Measurements from ENCODE around the gene SLC1A2.

The SLC1A2 gene

DNA sequence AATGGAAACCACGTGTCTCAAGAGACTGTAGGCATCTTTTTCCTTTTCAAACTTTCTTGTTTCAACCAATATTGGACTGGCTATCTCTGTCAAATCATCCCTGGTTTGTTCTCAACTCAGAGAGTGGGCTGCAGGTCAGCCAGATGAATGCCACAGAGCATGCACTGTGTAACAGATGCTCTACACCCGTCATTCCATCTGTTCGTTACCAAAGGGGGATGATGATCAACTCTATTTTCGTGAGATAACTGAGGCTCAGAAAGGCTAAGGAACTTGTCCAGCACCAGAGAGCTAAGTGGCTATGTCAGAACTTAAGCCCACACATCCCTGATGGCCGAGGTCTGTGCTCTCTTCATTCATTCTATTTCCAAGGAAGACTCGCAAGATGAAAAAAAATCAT, 42.1 kb downstream of the SLC1A2 start:
- FAIRE-seq = no peak

DNA sequence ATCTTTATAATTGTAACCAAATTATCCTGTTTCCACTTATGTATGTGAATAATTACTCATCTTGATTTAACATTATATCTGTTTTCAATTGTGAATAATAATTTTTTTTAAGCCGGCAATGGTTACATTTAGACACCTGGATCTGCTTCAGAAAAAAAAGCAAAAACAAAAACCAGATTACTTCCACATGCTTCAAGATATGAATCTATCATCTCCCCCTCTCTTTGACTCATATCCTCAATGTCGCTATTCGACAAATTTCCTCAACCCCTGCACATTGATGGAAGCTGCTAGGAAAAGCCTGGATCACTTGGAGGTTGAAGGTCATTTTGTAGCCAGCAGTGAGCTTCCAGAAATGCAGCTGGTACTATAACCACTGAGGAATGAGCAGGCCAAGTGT, 42.7 kb downstream of the SLC1A2 start:
- no peak for DNase-seq (ENCODE audit: low spot score)
- FAIRE-seq = no peak

More for the DNA sequence above, 42.1 kb downstream of the SLC1A2 start:
- DNase-seq (ENCODE audit: low spot score) = no peak

DNA sequence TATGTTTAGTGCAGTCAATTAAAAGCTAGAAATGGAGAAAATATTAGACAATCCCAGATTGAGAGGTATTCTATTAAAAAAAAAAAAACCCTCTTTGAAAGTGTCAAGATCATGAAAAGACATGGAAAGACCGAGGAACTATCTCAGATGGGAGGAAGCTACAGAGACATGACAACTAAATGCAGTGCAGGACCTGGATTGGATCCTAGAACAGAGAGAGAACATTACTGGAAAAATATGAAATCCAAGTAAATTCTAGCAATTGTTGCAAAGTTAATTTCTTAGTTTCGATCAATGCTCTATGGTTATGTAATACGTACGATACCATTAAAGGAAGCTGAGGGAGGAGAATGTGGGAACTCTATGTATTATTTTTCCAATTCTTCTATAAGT, 43.2 kb downstream of the SLC1A2 start:
- no peak for DNase-seq (ENCODE audit: low spot score)
- FAIRE-seq = no peak

DNA sequence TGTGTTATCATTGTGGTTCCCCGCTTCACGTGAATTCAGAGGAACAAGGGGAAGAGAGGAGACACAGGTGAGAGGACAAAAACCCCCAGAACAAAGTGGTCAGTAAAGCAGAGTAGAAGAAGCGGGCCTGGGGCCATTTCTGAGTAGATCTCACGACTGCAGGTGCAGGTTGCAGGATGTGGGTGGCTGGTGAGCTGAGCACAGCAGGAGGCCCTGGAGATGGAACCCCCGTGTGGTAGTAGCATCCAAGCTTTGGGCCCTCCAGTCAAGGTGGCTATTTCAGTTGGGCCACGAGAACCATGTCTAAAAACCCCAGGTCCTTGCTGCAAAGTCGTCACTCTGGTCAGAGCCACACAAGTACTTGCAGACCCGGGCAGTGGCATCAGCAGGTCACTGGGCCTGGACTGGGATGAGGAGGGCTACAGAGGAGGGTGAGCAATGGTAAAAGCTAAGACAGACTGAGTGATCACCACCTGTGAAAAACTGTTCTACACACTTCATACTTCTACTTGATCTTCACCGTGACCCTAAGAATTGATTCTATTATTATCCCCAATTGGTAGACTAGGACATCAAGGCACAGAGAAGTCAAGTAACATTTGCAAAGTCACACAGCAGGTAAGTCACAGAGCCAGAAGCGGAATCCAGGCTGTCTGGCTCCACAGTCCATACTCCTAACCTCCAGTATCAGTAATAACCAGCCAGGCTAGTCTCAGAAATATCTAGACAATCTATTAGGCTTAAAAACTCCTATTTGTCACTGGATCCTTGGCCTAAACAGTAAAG, 43.8 kb downstream of the SLC1A2 start:
- no peak for DNase-seq (ENCODE audit: low spot score)
- no peak for FAIRE-seq

DNA sequence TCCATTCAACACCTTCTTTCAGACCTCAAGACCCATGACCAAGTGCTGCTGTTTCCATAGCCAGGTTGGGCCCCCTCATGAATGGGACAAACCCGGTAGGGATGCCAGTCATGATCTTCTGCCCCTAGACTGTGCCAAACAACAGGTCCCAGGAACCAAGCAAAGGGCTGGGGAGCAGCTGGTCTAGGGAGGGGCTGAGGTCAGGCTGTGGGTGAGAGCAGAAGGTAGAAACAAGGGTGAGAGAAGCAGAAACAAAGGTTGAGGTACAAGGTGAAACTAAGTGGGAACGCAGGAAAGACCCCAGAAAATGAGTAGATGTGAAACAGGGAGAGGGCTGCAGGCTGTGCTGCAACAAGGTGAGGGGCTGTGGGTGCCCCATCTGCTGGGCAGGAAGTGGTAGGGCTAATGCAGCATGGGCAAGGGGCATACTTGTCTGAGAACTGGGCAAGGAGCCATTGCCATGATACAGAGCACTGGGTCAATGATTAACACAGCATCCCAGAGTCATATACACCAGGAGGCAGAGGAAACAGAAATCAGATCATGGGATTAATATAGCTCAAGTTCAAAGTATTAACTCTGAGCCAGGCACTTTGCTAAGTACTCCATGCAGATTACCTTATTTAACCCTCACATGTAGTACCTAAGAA, 45.9 kb downstream of the SLC1A2 start:
- FAIRE-seq = peak; percentile 78

DNA sequence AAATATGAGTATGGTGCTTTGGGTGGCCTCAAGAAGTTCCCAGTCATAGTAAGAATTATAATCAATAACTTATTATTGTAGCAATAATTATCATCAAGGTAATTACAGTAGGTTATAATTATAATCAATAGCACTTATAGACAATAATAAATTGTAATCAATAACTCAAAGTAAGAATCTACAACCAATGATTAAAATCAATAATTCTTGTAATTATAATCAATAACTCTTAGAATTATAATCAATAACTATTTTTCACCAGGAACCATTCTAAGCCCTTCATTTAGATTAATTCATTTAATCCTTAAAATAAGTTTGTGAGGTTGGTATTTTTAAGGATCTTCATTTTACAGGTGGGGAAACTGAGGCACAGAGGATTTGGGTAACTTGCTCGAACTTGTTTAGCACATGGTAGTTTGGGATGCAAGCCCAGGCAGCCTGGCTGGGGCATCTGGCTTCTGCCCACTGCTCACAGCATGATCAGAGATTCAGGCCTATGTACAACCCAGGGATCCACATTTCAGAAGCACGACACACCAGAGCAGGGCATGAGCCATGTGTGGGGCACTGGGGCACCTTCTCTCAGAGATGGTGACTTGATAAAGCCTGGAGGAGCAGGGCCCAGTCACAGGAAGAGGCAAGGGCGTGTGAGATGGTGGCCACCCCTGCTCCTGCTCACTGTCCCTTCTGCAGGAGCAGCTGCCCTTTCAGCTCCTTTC, 46.6 kb downstream of the SLC1A2 start:
- FAIRE-seq (no peak), DNase-seq (ENCODE audit: low spot score) (peak; percentile 25)

More for the DNA sequence above, 45.9 kb downstream of the SLC1A2 start:
- DNase-seq (ENCODE audit: low spot score) = peak; percentile 82

DNA sequence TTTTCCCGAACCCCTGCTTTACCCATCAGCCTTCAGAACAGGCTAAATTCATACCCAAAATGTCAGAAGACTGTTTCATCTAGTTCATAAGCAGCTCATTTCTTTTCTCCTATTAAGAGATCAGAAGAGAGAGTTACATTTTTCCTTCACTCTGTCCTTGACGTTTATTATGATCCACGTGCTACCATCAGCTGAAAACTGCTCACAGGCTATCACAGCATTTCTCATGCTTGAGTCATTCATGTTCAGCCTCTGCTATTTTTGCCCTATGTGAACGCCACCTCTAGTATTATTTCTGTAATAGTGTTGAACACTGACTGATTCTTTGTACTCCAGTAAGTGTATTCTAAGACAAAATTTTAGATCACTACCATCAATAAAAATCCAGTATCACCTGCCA, 51.9 kb downstream of the SLC1A2 start:
- FAIRE-seq = no peak
- no peak for DNase-seq (ENCODE audit: low spot score)

DNA sequence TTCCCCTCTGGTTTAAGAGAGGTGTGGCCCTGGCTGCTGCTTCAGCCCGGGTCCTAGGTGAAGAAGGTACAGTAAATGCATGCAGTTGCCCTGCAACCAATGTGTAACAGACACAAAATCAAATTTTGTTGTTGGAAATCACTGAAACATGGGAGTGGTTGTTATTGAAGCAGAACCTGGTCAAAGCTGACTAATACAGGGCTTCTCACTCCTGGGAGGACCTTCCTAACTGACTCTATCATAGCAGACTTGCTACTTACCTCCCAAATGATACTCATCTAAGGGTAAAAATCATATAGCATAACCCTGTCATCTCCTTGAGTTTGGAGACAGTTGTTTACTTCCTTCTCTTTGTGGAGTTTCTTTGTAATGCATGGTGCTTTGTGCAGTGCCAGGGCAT, 52.6 kb downstream of the SLC1A2 start:
- FAIRE-seq = no peak

DNA sequence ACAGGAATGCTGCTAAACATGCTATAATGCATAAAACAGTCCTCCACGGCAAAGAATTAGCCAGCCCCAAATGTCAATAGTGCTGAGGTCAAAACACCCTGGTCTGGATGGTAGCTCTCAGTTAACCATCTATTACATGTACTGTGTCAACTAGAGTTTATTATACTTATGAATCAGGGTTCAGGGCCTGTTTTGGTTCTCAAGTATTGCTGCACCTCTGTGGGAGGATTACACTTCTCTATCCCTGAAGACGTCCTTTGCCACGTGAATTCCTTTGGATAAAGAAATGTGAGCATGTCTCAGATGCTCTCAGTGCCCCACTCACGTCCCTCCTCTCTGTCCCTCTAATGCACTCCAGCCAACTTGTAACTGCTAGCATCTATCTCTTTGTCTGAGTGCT, 53.4 kb downstream of the SLC1A2 start:
- no peak for FAIRE-seq

More for the DNA sequence above, 52.6 kb downstream of the SLC1A2 start:
- no peak for DNase-seq (ENCODE audit: low spot score)

DNA sequence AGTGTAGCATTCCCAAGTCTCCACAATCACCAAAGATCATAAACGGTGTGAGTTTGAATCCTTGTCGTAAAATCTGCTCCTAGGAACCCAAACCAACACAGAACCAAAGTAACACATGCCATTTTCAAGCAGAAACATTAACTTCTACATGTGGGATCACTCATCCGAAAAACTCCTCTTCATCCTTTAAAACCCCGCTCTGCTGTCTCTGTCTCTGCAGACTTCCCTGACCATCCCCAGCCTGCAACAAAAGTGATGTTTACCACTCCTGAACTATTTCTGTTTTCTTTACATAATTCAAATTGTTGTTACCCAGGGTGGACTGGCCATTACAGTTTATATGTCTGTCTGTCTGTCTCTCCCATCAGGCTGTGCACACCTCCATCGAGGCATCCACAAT, 54.0 kb downstream of the SLC1A2 start:
- DNase-seq (ENCODE audit: low spot score) (no peak), FAIRE-seq (no peak)

More for the DNA sequence above, 53.4 kb downstream of the SLC1A2 start:
- DNase-seq (ENCODE audit: low spot score) = no peak

DNA sequence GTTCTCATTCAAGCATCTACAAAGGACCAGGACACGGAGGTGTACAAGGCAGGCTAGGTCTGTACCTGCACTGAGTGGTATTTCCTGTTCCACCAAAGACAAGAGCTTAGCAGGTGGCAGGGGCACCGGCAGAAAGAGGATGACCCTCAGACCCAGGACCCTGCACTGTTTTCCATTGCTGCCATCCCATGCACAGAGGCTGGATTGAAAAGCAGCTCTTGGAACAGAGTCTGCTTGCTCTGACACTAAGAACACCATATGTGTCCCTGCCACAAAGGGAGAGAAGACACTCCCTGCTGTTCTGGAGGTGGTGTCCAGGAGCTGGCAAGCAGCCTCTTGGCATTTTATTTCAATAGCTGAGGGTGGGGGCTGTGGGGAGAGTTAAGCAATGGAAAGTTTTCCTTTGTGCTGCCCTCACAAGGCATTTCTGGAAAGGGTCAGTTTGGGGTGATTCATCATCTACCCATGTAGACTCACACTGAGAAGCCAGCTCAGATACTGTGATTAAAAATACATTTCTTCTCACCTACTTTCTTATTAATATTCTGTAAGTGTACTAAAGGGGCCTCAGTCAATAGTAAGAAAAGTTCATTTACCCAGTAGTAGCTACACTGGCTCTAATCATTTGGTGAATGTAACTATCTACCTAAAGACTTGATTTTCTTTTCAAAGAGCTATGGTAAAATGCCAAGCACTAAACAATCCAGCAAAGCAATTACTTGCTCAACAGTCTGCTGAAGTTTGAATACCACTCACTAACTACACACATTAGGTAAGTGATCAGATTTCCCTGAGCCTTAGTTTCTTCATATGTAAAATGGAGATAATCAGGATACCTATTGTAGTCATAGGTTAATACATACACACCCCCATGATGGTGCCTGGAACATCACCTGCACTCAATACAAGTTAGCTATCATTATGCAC, 55.2 kb downstream of the SLC1A2 start:
- peak; percentile 83 for FAIRE-seq
- peak; percentile 53 for DNase-seq (ENCODE audit: low spot score)

DNA sequence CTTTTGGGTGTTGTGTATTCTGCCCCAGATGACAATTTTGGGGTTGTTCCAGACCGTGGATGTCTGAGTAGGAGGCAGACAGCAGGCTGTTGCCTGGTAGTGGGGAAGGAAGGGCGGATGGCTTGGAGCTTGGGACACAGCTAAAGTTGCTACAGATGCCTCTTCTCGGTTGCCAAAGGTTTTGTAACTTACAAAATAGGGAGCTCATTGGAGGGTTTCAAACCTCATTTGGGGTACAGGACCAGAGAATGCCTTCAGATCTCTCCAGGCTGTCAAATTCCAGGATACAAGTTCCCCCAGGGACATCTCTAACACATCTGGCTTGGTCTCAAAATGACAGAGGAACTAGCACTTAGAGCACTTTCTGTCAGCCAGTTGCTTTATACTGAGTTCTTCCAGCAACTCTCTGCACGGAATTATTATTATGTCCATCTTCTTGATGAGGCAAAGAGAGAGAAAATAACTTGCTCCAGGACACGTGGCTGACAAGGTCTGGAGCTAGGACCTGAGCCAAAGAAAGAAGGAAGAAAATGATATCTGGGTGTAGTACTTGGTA, 56.0 kb downstream of the SLC1A2 start:
- DNase-seq (ENCODE audit: low spot score) (no peak), FAIRE-seq (no peak)

DNA sequence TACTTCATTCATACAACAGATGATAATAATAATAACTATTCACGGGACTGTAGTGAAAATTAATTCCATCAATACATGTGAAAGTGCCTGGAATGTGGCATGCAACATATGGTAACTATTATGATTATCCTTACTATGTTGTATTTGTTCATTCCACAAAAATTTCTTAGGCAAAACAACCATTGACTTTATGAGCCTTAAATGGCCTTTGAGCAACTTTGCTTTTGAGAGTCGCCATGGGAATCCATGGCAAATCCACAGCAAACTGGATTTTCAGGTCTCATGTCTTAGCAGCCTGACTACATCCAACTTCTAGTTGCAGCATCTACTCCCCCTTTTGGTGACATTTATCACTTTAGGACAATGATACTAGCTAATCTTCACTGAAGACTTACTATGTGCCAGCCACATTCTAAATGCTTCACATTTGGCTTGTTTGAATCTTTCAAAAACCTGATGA, 56.8 kb downstream of the SLC1A2 start:
- DNase-seq (ENCODE audit: low spot score) (no peak), FAIRE-seq (no peak)

DNA sequence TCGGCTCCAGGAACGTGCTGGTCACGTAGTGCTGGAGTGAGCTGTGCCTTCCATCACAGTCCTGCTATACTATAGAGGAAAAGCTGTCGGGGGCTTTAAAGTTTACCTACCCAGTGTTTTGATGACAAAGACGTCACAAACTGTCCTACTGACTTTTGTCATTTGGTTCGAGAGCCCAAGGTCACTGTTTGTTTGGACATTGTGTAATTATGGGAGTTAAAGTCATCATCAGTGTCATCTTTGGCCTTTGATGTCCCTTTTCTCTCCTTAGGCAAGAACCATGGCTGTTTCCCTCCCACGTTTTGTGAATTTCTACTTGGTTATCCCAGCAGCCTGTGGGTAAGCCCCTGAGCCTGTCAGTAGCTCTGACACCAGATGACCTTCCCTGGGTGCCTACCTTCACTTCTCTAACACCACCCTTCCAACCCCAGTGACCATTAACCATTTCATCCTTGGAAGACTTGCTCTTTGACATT, 59.3 kb downstream of the SLC1A2 start:
- DNase-seq (ENCODE audit: low spot score) (no peak), FAIRE-seq (no peak)

DNA sequence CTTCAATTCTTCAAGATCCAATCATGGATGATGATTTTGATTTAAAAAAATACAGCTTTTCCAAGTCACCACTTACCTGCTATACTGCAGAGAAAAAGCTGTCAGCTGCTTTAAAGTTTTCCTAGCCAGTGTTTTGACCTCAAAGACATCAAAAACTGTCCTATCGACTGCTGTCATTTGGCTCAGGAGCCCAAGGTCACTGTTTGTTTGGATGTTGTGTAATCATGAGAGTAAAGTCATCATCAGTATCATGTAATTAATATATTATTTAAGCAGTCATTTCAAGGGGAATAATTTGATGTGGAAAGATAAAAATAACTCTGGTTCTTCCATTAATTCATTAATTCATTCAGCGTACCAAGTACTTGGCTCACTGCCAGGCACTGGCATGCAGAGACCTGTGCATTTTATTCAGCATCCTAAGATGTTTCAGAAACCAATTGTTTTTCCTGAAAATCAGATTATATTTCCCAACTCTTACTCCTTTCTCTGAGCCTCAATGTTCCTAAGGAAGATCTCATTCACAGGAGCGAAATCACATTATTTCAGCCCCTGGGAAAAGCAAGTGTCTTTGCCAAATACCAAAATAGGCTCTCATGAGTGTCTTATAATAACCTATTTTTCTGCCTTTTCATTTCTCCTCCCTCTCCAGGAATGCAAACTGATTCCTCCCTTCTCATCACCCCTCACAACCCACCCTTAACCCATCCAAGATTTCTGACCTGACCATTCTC, 59.9 kb downstream of the SLC1A2 start:
- no peak for DNase-seq (ENCODE audit: low spot score)
- FAIRE-seq = no peak

DNA sequence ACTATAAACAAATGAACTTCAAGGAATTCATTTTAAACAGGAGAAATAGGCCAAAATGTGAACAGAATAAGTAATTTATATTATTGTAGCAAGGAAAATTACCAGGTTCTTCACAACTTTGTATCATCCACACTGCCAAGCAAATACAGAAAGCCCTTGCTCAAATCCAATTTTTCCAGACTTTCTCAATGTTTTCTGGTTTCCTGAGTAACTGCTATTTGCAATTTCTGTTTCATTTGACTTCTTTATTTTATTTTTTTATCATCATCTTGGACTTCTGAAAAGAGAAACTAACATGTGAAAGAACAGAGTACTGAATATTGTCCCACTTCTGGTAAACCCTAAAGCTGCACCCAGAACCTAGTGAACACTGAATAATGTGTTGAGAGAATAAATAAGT, 61.0 kb downstream of the SLC1A2 start:
- no peak for DNase-seq (ENCODE audit: low spot score)
- FAIRE-seq = no peak

DNA sequence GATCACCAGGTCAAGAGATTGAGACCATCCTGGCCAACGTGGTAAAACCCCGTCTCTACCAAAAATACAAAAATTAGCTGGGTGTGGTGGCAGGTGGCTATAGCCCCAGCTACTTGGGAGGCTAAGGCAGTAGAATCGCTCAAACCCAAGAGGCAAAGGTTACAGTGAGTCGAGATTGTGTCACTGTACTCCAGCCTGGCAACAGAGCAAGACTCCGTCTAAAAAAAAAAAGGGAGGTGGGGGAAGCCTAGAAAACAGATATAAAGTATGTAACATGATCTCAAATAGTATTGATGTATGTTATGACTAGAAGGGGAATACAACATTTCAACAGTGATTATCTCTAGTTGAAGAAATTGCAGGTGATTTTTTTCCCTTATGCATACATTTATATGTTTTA, 61.4 kb downstream of the SLC1A2 start:
- FAIRE-seq (no peak), DNase-seq (ENCODE audit: low spot score) (no peak)

DNA sequence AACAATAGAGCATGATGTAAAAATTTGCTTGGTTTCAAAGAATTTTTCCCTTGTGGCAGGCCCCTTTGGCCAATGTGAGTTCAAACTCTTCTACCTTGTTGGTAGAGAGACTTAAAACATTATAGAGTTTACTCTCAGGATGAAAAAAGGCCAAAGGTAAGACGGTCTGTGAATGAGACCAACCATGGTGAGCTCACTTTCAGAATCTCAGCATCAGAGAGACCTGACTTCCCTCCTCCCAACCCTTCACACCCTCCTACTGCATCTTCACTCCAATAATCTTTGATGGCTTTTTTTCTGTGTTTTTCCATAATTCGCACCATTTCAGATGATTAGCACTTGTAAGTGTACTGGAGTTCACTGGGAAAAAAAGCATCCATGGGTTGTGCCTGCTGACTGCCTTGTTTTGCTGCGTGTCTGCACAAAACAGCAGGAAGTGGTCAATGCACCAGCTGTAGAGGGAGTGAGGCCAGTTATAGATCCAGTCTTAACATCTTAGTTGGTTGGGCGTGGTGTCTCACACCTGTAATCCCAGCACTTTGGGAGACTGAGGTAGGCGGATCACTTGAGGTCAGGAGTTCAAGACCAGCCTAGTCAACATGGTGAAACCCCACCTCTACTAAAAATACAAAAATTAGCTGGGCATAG, 64.1 kb downstream of the SLC1A2 start:
- DNase-seq (ENCODE audit: low spot score) (no peak), FAIRE-seq (no peak)

DNA sequence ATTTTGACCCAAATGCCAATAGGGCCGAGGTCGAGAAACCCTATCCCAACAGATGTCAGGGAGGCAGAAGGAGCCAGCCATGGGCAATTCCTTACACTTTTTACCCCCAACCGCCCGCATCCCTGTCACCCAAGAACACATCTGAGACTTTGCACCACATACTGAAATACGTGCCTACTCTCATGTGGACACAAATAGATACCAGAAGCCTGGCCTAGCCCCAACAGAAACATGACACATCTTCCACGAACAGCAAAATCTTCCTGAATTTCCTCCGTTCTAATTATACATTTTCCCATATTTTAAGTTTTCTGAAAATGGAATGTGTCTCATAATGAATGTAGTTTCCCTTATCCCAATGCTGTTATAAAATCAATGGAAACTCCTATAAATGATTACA, 64.7 kb downstream of the SLC1A2 start:
- DNase-seq (ENCODE audit: low spot score) = no peak
- FAIRE-seq = no peak

All from RCC 7860 (cell line).